Caco-2 (cell line): Measurements from ENCODE around the gene ADAMTS3. TPM values are rescaled to one million over a fixed set of nuclear protein-coding genes. Genes with fewer than 3 reads are reported as not detected.

Experiments
- BruUV-seq: library from RNA; stranded (reverse); fragments of 400-500 nt; replicated peaks from 2 replicates; lab custom pipeline; 2021; lab: Mats Ljungman, UMichigan
- CTCF ChIA-PET: fragments of 300-600 bp; sonication (Branson Sonifier 250); formaldehyde crosslinking; loops from one replicate; lab custom pipeline; 2022; ENCODE audit warnings: antibody characterized with exemption; lab: Charles Lee
- POLR2A ChIA-PET: fragments of 300-600 bp; sonication (Branson Sonifier 250); formaldehyde crosslinking; loops from one replicate; lab custom pipeline; 2022; ENCODE audit warnings: antibody characterized with exemption; lab: Charles Lee
- DNase-seq, 2 experiments: peaks; one replicate each; pipeline versions ENCODE4 v3.0.0 to v3.0.0-alpha.2; 2020 to 2022
- H3K27me3 ChIP-seq: replicated peaks from 2 replicates; pipeline ENCODE4 v1.6.0; 2011; ENCODE audit warnings: low read length; ENCODE audit not compliant: control insufficient read depth, insufficient read depth
- H3K36me3 ChIP-seq: 2 replicates; pipeline ENCODE4 v1.5.1; 2011; ENCODE audit warnings: low read length; ENCODE audit not compliant: control insufficient read depth, insufficient read depth
- H3K4me1 ChIP-seq: fragments of 250-450 bp; sonication (Bioruptor Pico); 2 replicates; pipeline ENCODE4 v1.5.1; 2020; ENCODE audit warnings: mild to moderate bottlenecking
- H3K4me3 ChIP-seq: 2 replicates; pipeline ENCODE4 v1.5.1; 2011; ENCODE audit warnings: low read depth, mild to moderate bottlenecking, control low read depth, low read length
- H3K9me3 ChIP-seq: fragments of 250-450 bp; sonication (Bioruptor Pico); 2 replicates; pipeline ENCODE4 v1.5.1; 2020; ENCODE audit warnings: mild to moderate bottlenecking, moderate library complexity
- H3K27ac Mint-ChIP-seq: one replicate; pipeline ENCODE4 v1.8.0; 2022; ENCODE audit warnings: mixed read lengths; ENCODE audit not compliant: unreplicated experiment
- H3K27me3 Mint-ChIP-seq: one replicate; pipeline ENCODE4 v1.8.0; 2022; ENCODE audit warnings: mixed read lengths; ENCODE audit not compliant: insufficient read depth, unreplicated experiment
- H3K36me3 Mint-ChIP-seq: one replicate; pipeline ENCODE4 v1.8.0; 2022; ENCODE audit warnings: mild to moderate bottlenecking, mixed read lengths; ENCODE audit not compliant: insufficient read depth, unreplicated experiment
- H3K4me1 Mint-ChIP-seq: one replicate; pipeline ENCODE4 v1.8.0; 2022; ENCODE audit warnings: low read depth, mixed read lengths; ENCODE audit not compliant: unreplicated experiment
- H3K4me3 Mint-ChIP-seq: one replicate; pipeline ENCODE4 v1.8.0; 2022; ENCODE audit warnings: mild to moderate bottlenecking, moderate library complexity, mixed read lengths; ENCODE audit not compliant: unreplicated experiment
- H3K9me3 Mint-ChIP-seq: one replicate; pipeline ENCODE4 v1.8.0; 2022; ENCODE audit warnings: mixed read lengths; ENCODE audit not compliant: unreplicated experiment
- CTCF ChIP-seq, 2 experiments: fragments of 200-600 bp in 1 of 2; IDR thresholded peaks; 1 replicate in 1 of 2; 2 replicates in 1 of 2; pipeline versions ENCODE4 v1.5.1 to v1.8.0; 2011 to 2022; ENCODE audit warnings: antibody characterized with exemption in 1 of 2, control low read depth in 1 of 2, inconsistent platforms in 1 of 2, low read depth in 1 of 2, low read length in 1 of 2, mild to moderate bottlenecking in 1 of 2, moderate library complexity in 1 of 2; ENCODE audit not compliant: insufficient read depth in 1 of 2, severe bottlenecking in 1 of 2, unreplicated experiment in 1 of 2
- intact Hi-C: fragments of 100-400 bp; cut with micrococcal nuclease; formaldehyde crosslinking; loops from one replicate; pipeline ENCODE4 v1.10.0; 2022; ENCODE audit not compliant: unreplicated experiment
- total RNA-seq: library from RNA; stranded (reverse); gene quantifications from 2 replicates; pipeline ENCODE4 v1.2.3, GENCODE V29; 2022

The ADAMTS3 gene
- total RNA-seq, 1 experiment from 2014 or later = not detected

- Mint-ChIP-seq H3K27me3 (no peaks in the 10 kb centered on the region), H3K4me1 (no peaks in the 10 kb centered on the region), H3K9me3 (no peaks in the 10 kb centered on the region), H3K4me3 (no peak overlapping the region), H3K27ac (no peak overlapping the region), H3K36me3 (no peaks in the 10 kb centered on the region)
- H3K36me3 ChIP-seq = no peaks in the 10 kb centered on the region
- no peak overlapping the region for H3K4me3 ChIP-seq
- no peaks in the 10 kb centered on the region for H3K4me1 ChIP-seq
- intact Hi-C loops = no loop called here
- POLR2A ChIA-PET = no interaction called here
- H3K9me3 ChIP-seq = no peaks in the 10 kb centered on the region
- no peaks in the 10 kb centered on the region for H3K27me3 ChIP-seq
- no peak for TF ChIP-seq CTCF (IDR thresholded peaks at IDR 0.05; ENCODE audit: insufficient read depth in 1 of 2, low read depth in 1 of 2, low read length in 1 of 2, severe bottlenecking in 1 of 2, unreplicated experiment in 1 of 2)
- CTCF ChIA-PET = no interaction called here
- DNase-seq = no peak
- no TSS peak for BruUV-seq
These were observed 8.2 kb upstream of the ADAMTS3 start for GRCh38 chr4:72577211-72577610.

- no peak for TF ChIP-seq CTCF (IDR thresholded peaks at IDR 0.05; ENCODE audit: insufficient read depth in 1 of 2, low read depth in 1 of 2, low read length in 1 of 2, severe bottlenecking in 1 of 2, unreplicated experiment in 1 of 2)
- Histone ChIP-seq H3K27me3 (no peaks in the 10 kb centered on the region), H3K9me3 (no peaks in the 10 kb centered on the region), H3K4me3 (no peak overlapping the region), H3K4me1 (no peaks in the 10 kb centered on the region), H3K36me3 (no peaks in the 10 kb centered on the region)
- intact Hi-C loops = no loop called here
- Mint-ChIP-seq H3K27me3 (peaks cover 2% of the 10 kb centered on the region), H3K36me3 (no peaks in the 10 kb centered on the region), H3K27ac (no peak overlapping the region), H3K9me3 (no peaks in the 10 kb centered on the region), H3K4me1 (no peaks in the 10 kb centered on the region), H3K4me3 (no peak overlapping the region)
- DNase-seq = no peak
- ChIA-PET CTCF (no interaction called here), POLR2A (no interaction called here)
- no TSS peak for BruUV-seq
These were observed 2.3 kb upstream of the ADAMTS3 start for GRCh38 chr4:72571337-72571736.

GRCh38 chr4:72569719-72570235 lies 756 bp upstream of the ADAMTS3 start:
- Mint-ChIP-seq H3K27me3 (peaks cover 2% of the 10 kb centered on the region), H3K4me1 (no peaks in the 10 kb centered on the region), H3K27ac (no peak overlapping the region), H3K4me3 (no peak overlapping the region), H3K9me3 (no peaks in the 10 kb centered on the region), H3K36me3 (no peaks in the 10 kb centered on the region)
- ChIA-PET CTCF (no interaction called here), POLR2A (no interaction called here)
- no TSS peak for BruUV-seq
- Histone ChIP-seq H3K4me1 (no peaks in the 10 kb centered on the region), H3K4me3 (no peak overlapping the region), H3K27me3 (no peaks in the 10 kb centered on the region), H3K36me3 (no peaks in the 10 kb centered on the region), H3K9me3 (no peaks in the 10 kb centered on the region)
- no peak for DNase-seq
- TF ChIP-seq CTCF (IDR thresholded peaks at IDR 0.05; ENCODE audit: insufficient read depth in 1 of 2, low read depth in 1 of 2, low read length in 1 of 2, severe bottlenecking in 1 of 2, unreplicated experiment in 1 of 2) = no peak
- intact Hi-C loops = no loop called here
